Thyroid gland (tissue), 4 donors: ENCODE results near the gene ST6GALNAC5. TPM values are rescaled to one million over a fixed set of nuclear protein-coding genes. Genes with fewer than 3 reads are reported as not detected.

Experiments used
- DNase-seq, 2 donors: peaks; one replicate each; pipeline ENCODE4 v3.0.0-alpha.2; 2019
- H3K27ac ChIP-seq, 3 donors: fragments of 200-600 bp; sonication (generic); 1 replicate in 2 of 3; 2 replicates in 1 of 3; pipeline ENCODE4 v1.5.1; 2016 to 2019; ENCODE audit warnings: mild to moderate bottlenecking in 1 of 3, moderate library complexity in 1 of 3
- H3K27me3 ChIP-seq: fragments of 200-600 bp; sonication (generic); one replicate; pipeline ENCODE4 v1.5.1; 2019
- H3K36me3 ChIP-seq, 2 donors: fragments of 200-600 bp; sonication (generic); one replicate each; pipeline ENCODE4 v1.5.1; 2016 to 2019
- H3K4me1 ChIP-seq, 2 donors: fragments of 200-600 bp; sonication (generic); one replicate each; pipeline ENCODE4 v1.5.1; 2017 to 2019
- H3K4me3 ChIP-seq, 3 donors: fragments of 200-600 bp; sonication (generic); replicated peaks in 1 of 3; 1 replicate in 2 of 3; 2 replicates in 1 of 3; pipeline ENCODE4 v1.5.1; 2016; ENCODE audit warnings: mild to moderate bottlenecking in 1 of 3
- H3K9me3 ChIP-seq: fragments of 200-600 bp; sonication (generic); one replicate; pipeline ENCODE4 v1.5.1; 2017
- CTCF ChIP-seq, 6 experiments: fragments of 200-600 bp in 3 of 6; fragments of 450-650 bp in 3 of 6; sonication (generic) in 3 of 6; IDR thresholded peaks; one replicate each; pipeline ENCODE4 v1.5.1; 2016 to 2019; ENCODE audit warnings: antibody characterized with exemption in 6 of 6, mild to moderate bottlenecking in 2 of 6, inconsistent platforms in 1 of 6, moderate library complexity in 1 of 6
- POLR2A ChIP-seq, 2 donors: fragments of 450-650 bp; IDR thresholded peaks; one replicate each; pipeline ENCODE4 v1.6.1; 2017; ENCODE audit warnings: antibody characterized with exemption in 2 of 2, mild to moderate bottlenecking in 2 of 2, moderate library complexity in 1 of 2
- WGBS, 2 donors: methylation state at CpG; one replicate each; pipeline ENCODE4 v1.1.5; 2017; 5-methylcytosine and 5-hydroxymethylcytosine counted together
- intact Hi-C: fragments of 100-400 bp; cut with DNase I; formaldehyde crosslinking; loops from one replicate; pipeline ENCODE4 v1.15.1; 2023
- total RNA-seq, 4 donors: library from RNA; depleted of rRNA; stranded (reverse); fragments of >200 nt; gene quantifications; one replicate each; pipeline ENCODE4 v1.2.3, GENCODE V29; 2016

The ST6GALNAC5 gene
- total RNA-seq, 4 donors from 2014 or later = 0.83 to 3.0 TPM; not detected in 2

GRCh38 chr1:76929136-76929535, 61.9 kb downstream of the ST6GALNAC5 start:
- intact Hi-C loops = no loop called here
- WGBS, 2 donors = 94 to 98% methylated on average over 4 of the region's 4 CpGs
- Histone ChIP-seq H3K9me3 (no peaks in the 10 kb centered on the region), H3K27ac (no peak overlapping the region), H3K27me3 (no peaks in the 10 kb centered on the region), H3K4me1 (no peaks in the 10 kb centered on the region), H3K36me3 (no peaks in the 10 kb centered on the region), H3K4me3 (no peak overlapping the region)
- TF ChIP-seq CTCF (IDR thresholded peaks at IDR 0.05) (no peak), POLR2A (IDR thresholded peaks at IDR 0.05) (no peak)
- DNase-seq = no peak

- intact Hi-C loops = no loop called here
- 72 to 82% methylated on average over 6 of the region's 6 CpGs for WGBS, 2 donors
- no peaks in the 10 kb centered on the region for H3K27me3 ChIP-seq
- no peaks in the 10 kb centered on the region for H3K9me3 ChIP-seq
- TF ChIP-seq POLR2A (IDR thresholded peaks at IDR 0.05) = no peak
- no peak for TF ChIP-seq CTCF (IDR thresholded peaks at IDR 0.05)
- H3K27ac ChIP-seq = no peak overlapping the region
- H3K4me1 ChIP-seq = no peaks in the 10 kb centered on the region
- no peak for DNase-seq
- H3K36me3 ChIP-seq = no peaks in the 10 kb centered on the region
- H3K4me3 ChIP-seq = no peak overlapping the region
Measured at GRCh38 chr1:76933847-76934815, 66.9 kb downstream of the ST6GALNAC5 start.

GRCh38 chr1:76938304-76938703, 71.0 kb downstream of the ST6GALNAC5 start:
- WGBS, 2 donors = 51 to 54% methylated on average over 2 of the region's 2 CpGs
- Histone ChIP-seq H3K27me3 (no peaks in the 10 kb centered on the region), H3K27ac (no peak overlapping the region), H3K4me3 (no peak overlapping the region), H3K4me1 (no peaks in the 10 kb centered on the region), H3K9me3 (no peaks in the 10 kb centered on the region), H3K36me3 (no peaks in the 10 kb centered on the region)
- no peak for DNase-seq
- TF ChIP-seq POLR2A (IDR thresholded peaks at IDR 0.05) (no peak), CTCF (IDR thresholded peaks at IDR 0.05) (no peak)
- intact Hi-C loops = no loop called here

- no peak for DNase-seq
- whole genome bisulfite sequencing, 2 donors = 57 to 59% methylated on average over 8 of the region's 8 CpGs
- Histone ChIP-seq H3K27me3 (no peaks in the 10 kb centered on the region), H3K27ac (no peak overlapping the region), H3K4me1 (no peaks in the 10 kb centered on the region), H3K36me3 (no peaks in the 10 kb centered on the region), H3K4me3 (no peak overlapping the region), H3K9me3 (no peaks in the 10 kb centered on the region)
- intact Hi-C loops = no loop called here
- no peak for TF ChIP-seq POLR2A (IDR thresholded peaks at IDR 0.05)
- no peak for TF ChIP-seq CTCF (IDR thresholded peaks at IDR 0.05)
Measured at GRCh38 chr1:76939050-76939816, 72.0 kb downstream of the ST6GALNAC5 start.
